Cardiac fibroblast (primary cell): Measurements from ENCODE around the gene MED12L.

ENCODE experiments used
- DNase-seq, 2 donors: peaks; one replicate each; pipeline versions ENCODE4 v3.0.0 to v3.0.0-alpha.2; 2010; ENCODE audit warnings: low read depth in 2 of 2
- H3K4me3 ChIP-seq, 2 donors: replicated peaks in 1 of 2; 1 replicate in 1 of 2; 2 replicates in 1 of 2; pipeline ENCODE4 v1.5.1; 2011; ENCODE audit warnings: low read depth in 2 of 2, low read length in 2 of 2, mild to moderate bottlenecking in 2 of 2, moderate library complexity in 1 of 2
- TF ChIP-seq, protein P1 (sequence below): IDR thresholded peaks from one replicate; pipeline ENCODE4 v1.5.1; 2011; ENCODE audit warnings: low read depth, mild to moderate bottlenecking, low read length, inconsistent platforms

MED12L gene

GRCh38 chr3:151459358-151459757 is 373.9 kb downstream of the MED12L start:
- TF ChIP-seq, protein P1, sequence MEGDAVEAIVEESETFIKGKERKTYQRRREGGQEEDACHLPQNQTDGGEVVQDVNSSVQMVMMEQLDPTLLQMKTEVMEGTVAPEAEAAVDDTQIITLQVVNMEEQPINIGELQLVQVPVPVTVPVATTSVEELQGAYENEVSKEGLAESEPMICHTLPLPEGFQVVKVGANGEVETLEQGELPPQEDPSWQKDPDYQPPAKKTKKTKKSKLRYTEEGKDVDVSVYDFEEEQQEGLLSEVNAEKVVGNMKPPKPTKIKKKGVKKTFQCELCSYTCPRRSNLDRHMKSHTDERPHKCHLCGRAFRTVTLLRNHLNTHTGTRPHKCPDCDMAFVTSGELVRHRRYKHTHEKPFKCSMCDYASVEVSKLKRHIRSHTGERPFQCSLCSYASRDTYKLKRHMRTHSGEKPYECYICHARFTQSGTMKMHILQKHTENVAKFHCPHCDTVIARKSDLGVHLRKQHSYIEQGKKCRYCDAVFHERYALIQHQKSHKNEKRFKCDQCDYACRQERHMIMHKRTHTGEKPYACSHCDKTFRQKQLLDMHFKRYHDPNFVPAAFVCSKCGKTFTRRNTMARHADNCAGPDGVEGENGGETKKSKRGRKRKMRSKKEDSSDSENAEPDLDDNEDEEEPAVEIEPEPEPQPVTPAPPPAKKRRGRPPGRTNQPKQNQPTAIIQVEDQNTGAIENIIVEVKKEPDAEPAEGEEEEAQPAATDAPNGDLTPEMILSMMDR, result no peak
- peak in 1 of 2 donors; percentile 39 for DNase-seq
- H3K4me3 ChIP-seq, result peak overlapping the region in 1 of 2 donors; percentile 13

GRCh38 chr3:151460228-151460627 is 374.8 kb downstream of the MED12L start:
- peak; percentile 30 to 42 for DNase-seq
- peak overlapping the region in 1 of 2 donors; percentile 63 for H3K4me3 ChIP-seq
- TF ChIP-seq, protein P1, result no peak

GRCh38 chr3:151460774-151461450 is 375.4 kb downstream of the MED12L start, which contains the start of gene IGSF10:
Gene IGSF10 (minus strand): TSS chr3:151461061. CDS start chr3:151458709, 2,352 bp downstream.
- peak in 1 of 2 donors; percentile 41 for DNase-seq
- TF ChIP-seq, protein P1, result no peak
- peak within 1 kb of the TSS; percentile 58 to 63 for H3K4me3 ChIP-seq

GRCh38 chr3:151462278-151462780 is 376.9 kb downstream of the MED12L start:
- no peak overlapping the region for H3K4me3 ChIP-seq
- TF ChIP-seq, protein P1, result no peak
- DNase-seq, result no peak

GRCh38 chr3:151462991-151463390 is 377.5 kb downstream of the MED12L start:
- TF ChIP-seq, protein P1, result no peak
- H3K4me3 ChIP-seq, result no peak overlapping the region
- DNase-seq, result no peak

GRCh38 chr3:151467069-151467468 is 381.6 kb downstream of the MED12L start:
- no peak overlapping the region for H3K4me3 ChIP-seq
- TF ChIP-seq, protein P1, result no peak
- DNase-seq, result no peak
